Sciatic nerve (tissue), 2 donors: ENCODE results near the gene ZFP92. TPM values are rescaled to one million over a fixed set of nuclear protein-coding genes. Genes with fewer than 3 reads are reported as not detected.

Source experiments
- ATAC-seq: fragments of 200-7000 bp; cut with Tn5 transposase; one replicate; pipeline ENCODE4 v1.9.1; 2020; ENCODE audit warnings: mild to moderate bottlenecking, moderate library complexity
- DNase-seq: peaks from one replicate; pipeline ENCODE4 v3.0.0-alpha.2; 2020; ENCODE audit warnings: low spot score
- intact Hi-C: fragments of 100-400 bp; cut with DNase I; formaldehyde crosslinking; loops from one replicate; pipeline ENCODE4 v1.14.2; 2022
- total RNA-seq: library from RNA; stranded (reverse); fragmentation: NEBNext Ultra II Directional; extraction: Animal tissue kit (Norgen Biotek cat#: 25700); gene quantifications from one replicate; pipeline ENCODE4 v1.2.1, GENCODE V29; 2021
- donor health status: DM: no; HTN: no; CAD: no.
- donor health status: DM: no; HTN: no; CAD: no.

ZFP92 gene
- total RNA-seq, 1 donor from 2014 or later, result 0.85 TPM

DNA sequence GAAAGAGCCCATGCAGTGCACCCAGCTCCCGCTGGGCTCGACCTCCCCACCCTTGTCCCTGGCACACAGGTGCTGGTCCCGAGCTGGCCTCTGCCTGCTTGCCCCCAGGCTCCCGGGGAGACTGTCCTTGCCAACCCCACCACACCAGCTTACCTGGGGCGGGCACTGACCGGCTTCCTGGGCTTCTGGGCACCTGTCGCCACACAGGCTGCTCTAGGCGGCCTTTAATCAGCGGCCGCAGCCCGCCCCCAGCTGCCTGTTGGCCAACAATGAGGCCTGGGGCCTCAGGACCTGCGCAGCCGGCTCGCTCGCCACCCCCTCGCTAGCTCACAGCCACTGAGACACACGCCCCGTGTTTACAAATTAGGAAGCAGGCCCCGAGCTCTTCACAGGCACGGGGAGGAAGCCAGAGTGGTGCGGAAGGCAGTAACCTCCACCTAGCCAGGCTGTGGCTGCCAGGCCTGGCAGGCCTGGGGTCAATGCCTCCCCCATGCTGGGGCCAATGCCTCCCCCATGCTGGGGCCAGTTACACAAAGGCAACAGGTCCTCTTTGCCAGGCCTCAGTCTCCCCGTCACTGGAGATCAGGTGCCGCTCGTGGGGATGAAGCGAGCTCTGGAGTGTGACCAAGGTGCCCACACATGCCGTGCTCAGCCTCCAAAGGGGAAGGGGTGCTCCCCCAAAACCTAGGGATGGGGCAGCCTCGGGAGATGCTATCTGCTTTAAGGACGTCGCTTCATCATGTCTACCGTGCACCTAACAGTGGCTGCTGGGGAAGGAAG, 34.8 kb downstream of the ZFP92 start, which contains the start of gene TREX2:
Gene TREX2 (minus strand): TSS at position 201 of the 780 bp plus-strand sequence. CDS start 626 bp downstream, outside the sequence.
- ATAC-seq (no peak), DNase-seq (no peak)
- intact Hi-C loops, result no loop called here

DNA sequence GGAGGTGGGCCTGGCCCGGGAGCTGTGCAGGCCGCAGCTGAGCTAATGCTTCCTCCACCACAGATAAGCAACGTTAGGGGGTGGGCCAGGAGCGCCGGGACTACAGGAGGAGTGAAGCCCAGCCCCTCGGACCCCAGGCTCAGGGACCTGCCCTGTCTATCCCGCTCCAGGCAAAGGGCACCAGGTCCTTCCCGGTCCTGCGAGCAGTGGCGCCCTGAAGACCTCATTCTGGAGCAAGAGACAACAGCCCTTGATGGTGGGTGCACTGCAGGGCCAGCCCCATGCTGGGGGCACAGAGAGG, 35.3 kb downstream of the ZFP92 start:
- intact Hi-C loops, result no loop called here
- no peak for DNase-seq
- no peak for ATAC-seq

DNA sequence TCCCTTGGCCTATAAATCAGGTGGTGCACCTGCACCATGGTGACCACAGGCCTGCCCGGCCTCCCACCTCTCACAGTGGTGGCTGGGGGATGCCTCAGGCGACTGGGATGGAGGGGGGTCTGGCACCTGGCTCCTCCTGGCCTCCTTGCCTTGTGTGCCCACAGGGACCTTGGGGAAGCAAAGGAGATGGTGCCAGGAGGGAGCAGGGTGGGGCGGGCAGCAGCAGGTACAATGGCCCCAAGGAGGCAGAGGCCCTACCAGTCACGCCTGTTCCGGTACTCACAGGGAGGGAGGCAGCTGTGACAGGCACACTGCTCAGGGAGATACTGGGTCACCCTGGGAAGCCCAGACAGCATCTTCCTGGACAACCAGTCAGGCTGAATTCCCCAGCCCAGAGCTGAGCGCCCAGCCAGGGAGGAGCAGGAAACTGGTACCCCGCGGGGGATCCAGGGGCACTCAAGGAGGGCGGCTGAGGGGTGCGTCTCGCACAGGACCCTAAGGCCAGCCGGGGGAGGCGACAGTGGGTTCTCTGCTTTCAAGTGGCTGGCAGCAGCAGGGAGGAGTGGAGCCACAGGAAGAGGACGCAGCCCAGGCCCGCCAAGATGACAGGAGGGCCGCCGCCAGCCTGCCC, 35.8 kb downstream of the ZFP92 start:
- intact Hi-C loops, result no loop called here
- DNase-seq (no peak), ATAC-seq (no peak)

DNA sequence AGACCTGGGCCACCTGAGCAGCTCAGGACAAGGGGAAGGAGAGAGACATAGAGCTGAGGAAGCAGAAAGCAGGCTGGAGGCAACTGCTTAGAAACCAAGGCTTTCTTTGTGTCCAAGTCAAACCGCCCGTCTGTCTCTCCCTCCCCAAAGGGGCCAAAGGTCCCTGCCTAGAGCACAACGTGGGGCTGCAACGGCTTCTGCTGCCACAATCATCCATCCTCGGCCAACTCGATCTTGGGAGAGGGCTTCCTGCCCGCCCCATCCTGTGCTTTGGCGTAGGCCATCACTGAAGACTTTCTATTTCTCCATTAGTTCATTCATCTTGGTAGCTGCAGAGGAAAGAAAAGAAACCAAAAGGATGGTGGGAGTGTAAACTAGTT, 36.3 kb downstream of the ZFP92 start:
- DNase-seq, result no peak
- intact Hi-C loops, result no loop called here
- ATAC-seq, result no peak

DNA sequence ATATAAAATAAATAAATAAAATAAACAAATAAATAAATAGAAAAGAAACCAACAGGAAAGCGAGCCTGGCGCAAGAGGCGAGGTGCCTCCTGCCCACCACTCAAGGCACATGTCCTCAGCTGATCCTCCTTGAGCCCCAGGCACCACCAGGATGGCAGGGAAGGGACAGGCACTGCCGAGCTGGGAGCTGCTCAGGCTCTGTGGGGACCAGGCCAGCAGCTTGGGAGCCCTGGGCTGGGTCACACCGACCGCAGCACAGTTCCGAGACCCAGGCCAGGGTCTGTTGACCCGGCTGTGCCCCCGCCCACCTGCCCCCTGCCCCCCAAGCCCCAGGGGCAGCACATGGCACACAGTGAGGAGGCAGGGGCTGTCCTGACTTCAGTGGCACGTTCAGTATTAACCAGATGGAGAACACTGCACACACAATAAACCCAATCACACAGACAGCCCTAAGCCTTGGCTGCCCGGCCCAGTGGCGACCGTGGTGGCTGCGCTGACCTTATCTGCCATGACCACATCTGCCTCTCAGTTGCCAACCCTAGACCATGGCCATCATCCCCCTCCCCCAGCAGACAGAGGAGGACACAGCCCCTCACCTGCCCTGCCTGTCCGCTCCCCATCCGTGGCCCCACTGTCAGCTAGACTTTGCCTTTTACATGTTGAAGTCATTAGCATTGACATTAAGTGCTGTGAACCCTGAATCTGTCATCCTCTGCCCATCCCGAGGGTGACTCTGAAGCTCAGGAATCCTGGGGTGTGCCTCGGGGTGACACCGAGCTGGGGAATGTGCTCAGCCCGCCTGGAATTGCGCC, 37.5 kb downstream of the ZFP92 start:
- intact Hi-C loops, result no loop called here
- ATAC-seq (no peak), DNase-seq (no peak)

DNA sequence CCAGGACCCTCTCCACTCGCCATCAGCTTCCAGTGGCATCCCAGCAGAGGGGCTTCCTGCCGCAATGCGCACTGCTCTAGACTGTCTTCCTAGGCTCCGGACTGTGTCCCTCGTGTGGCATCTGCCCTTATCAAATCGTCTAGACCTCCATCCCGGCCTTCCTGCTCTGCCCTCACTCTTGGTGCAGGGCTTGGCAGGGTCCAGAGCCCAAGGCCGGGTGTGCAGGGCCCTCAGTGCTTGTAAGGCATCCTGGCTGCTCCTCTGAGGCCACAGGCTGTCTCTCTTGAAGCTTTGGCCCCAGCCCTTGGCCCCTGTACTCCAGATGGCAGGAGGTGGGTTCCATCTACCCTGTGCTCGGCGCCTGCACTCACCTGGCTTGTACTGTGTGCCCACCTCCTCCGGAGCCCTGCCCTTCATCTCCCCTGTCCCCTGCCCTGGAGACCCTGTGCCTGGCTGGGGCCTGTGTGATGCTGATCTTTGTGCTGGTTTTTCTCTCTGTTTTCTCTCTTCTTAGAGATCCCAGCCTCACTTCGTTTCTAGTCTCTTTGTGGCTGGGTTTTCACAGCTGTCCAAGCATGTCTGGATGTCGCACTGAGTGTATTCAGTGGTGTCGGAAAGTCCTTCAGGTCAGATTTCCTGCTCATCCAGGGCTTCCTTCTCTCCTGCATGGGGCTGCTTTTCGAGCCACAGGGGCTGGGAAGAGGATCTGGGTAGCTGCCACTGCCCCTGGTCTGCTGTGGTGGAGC, 38.3 kb downstream of the ZFP92 start:
- DNase-seq (no peak), ATAC-seq (no peak)
- intact Hi-C loops, result no loop called here

DNA sequence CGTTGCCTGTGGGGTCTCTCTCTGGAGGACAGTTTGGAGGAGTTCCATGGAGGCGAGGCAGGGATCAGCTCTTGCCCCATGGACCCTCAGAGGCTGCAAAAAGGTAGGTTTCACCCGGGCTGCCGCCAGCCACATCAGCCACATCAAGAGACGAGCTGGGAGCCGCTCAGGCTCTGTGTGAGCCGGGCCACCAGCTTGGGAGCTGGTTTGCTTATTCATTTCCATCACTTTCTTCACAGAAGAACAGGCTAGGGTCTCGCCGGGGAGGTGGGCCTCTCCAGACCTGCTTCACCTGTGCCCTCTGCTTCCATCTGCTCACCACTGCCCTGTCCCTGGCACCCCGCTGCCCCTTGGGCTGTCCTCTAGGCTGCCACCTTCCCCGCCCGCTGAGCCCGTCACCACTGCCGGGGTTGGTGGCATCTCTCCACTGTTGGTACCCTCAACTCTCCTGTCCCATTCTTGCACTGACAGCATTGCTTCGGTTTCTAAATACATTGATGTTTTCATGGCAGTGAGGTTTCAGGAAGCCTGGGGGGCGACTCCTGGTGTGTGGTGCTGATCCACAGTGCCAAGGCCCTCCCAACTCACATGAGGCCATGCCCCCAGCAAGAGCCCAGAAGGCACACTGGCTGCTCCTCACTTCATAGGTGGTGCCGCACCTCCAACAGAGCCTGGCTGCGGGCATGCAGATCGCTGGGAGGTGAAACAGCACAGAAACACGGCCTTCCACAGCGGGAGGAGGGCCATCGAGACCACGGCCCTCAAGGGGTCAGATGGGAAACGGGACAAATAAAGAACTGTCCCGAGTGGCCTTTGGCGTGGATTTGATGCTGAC, 39.1 kb downstream of the ZFP92 start:
- ATAC-seq, result no peak
- peak; percentile 32 for DNase-seq
- intact Hi-C loops, result no loop called here

DNA sequence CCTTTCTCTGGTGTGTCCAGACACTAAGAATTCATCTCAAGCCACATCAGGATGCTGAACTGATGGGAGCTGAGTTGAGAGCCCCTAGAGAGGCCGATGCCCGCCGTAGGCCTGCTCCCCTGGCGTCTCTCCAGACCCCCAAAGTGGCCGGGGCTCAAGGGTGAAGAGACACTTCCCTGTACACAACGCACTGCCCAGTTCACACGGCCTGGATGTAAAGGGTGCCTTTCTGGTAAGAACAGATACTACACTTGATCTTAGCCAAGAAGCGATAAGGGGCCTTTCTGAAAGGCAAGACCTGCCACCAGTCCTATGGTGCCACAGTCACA, 39.6 kb downstream of the ZFP92 start:
- DNase-seq (peak; percentile 56), ATAC-seq (no peak)
- intact Hi-C loops, result no loop called here

DNA sequence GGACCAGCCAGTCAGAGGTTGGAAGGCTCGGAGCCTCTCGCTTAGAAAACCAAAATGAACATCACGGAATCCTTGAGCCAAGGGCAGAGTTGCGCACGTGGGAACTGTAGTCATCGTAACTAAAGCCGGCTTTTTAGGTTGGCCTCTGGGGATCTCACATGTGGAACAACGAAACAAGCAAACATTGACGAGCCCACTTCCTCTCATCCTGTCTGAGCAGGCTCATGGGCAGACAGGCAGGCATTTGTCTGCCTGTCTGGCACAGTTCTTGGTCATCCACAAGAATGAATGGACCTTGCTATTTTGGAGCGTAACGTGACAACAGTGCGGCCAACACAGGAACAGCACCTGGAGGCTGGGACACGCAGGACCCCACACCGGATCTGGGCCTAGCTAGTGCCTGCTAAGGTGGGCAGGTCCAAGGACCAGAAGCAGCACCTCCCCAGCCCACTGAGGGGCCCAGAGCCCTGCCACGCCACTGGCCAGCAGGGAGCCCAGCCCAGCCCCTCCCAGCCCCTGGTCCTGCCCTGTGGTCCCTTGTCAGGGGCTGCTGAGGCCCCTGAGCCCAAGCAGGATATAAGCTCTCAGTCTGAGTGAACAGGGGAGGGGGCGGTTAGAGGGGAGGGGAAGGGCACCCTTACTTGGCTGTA, 43.8 kb downstream of the ZFP92 start:
- ATAC-seq, result no peak
- intact Hi-C loops, result no loop called here
- DNase-seq, result no peak

DNA sequence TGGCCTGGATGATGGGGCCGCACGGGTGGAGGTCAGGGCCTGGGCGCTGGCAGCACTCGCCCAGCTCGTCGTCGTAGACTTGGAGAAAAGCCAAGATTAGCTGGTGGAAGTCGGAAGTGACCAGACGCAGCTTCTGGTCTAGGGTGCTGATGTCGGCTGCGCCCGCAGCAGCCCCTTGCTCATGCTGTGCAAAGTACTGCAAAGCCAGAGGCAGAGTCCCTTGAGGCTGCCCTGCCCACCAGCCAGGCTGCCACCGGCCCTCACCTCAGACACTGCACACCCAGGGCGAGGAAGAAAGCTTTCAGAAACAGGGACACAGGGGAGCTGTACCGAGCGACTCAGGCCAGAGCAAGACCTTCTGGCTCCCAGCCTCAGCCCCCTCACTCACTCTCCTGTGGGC, 44.3 kb downstream of the ZFP92 start:
- ATAC-seq (no peak), DNase-seq (no peak)
- intact Hi-C loops, result no loop called here

DNA sequence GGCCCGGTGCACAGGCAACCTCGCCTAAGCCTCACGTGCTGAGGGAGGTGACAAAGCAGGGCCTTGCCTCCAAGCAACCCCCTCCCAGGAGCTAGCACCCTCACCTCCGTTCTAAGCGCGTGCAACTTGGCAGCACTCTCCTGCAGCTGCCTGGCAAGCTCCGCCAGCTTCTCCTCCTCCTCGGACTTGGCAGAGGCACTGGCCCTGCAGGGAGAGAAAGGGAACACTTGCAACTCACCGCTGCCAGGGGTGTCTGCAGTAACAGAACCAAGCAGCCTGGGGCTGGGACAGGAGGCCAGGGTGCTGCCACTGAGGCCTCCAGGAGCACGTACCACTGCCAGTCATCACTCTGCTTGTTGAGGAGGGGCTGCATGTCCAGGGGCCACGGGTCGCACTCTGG, 44.9 kb downstream of the ZFP92 start:
- intact Hi-C loops, result no loop called here
- no peak for DNase-seq

DNA sequence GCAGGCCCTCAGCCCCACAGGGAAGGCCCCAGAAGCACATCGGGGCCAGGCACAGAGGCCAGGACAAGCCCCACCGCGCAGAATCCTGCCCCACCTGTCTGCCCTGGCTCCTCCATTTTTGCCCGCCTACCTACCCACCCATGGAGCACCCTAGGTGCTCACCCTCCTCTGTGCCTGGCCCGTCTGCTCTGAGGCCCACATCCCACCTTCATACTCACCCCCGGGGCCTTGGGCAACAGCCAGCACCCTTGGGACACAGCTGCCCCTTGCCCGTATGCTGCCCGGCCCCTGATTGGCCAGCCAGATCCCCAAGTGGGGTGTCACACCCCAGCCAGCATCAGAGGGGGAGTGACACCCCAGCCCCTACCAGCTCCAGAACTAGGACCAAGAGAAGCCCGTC, 45.4 kb downstream of the ZFP92 start:
- peak; percentile 26 for ATAC-seq
- no peak for DNase-seq
- intact Hi-C loops, result no loop called here

More for the DNA sequence above, 44.9 kb downstream of the ZFP92 start:
- no peak for ATAC-seq

DNA sequence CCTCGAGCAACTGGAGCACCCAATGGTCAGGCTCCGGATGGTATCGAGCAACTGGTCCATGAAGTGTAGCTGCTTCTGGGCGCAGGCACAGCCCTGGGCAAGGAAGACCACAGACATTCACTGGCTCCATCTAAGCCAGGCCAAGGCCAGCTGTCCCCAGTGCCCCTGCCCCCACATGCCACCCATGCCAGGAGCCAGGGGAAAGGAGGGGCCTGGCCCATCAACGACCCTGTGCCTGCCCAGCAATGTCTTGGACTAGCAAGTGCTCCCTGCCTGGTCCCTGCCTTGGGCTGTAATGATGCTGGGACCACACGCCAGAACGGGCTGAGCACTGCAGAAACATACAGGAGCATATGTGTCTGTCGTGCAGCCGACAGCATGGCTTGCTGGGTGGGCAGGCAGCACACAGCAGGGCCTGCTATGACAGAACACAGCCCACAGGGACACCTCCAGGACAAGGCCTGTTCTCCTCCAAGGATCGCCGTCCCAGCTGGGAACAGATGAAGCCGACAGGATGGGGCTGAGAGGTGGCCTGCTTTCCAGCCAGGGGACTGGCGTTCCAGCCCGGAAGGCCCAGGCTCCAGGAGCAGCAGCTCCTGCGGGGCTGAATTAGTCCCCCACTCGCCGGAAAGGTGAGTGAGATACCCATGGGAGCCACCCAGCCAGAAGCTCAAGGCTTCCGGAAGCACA, 46.0 kb downstream of the ZFP92 start:
- intact Hi-C loops, result no loop called here
- ATAC-seq (no peak), DNase-seq (no peak)

DNA sequence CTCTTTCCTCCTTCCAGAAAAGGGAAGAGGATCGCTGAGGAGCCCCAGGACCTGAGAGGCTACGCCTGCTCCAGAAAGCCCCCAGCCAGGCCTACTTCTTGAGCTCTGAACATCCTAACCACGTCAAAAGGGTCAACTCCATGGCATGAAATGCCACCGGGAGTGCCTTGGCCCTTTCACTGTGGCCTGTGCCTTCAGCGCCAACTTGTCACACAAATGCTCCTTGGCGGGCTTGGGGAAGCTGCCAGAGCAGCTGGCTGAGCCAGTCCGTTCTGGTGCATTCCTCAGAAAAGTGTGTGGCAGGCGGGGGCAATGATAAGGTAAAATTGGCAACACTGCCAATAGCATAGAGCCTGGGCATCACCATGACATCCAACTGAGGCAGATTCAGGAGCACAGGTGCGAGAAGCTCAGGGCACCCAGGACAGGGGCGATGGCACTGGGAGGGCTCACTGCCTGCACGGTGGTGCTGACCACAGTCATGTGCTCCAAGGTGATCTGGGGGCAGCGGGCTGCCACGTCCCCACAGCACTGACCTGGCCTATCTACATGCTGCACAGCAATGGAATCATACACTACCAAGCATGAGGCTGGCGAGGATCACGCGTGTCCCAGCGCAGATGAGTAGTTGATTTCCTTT, 46.7 kb downstream of the ZFP92 start:
- DNase-seq (no peak), ATAC-seq (no peak)
- intact Hi-C loops, result no loop called here

DNA sequence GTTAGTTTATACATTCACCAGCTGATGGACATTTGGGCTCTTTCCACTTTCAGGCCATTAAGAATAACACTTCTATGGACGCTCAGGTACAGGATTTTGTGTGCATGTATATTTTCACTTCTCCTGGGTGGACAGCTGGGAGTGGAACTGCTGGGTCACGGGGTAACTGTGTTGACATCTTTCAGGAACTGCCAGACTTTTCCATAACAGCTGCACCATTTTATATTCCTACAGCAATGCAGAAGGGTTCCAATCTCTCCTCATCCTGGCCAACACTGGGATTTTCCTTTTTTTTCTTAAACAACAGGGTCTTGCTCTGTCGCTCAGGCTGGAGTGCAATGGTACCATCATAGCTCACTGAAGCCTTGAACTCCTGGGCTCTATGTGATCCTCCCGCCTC, 47.2 kb downstream of the ZFP92 start:
- intact Hi-C loops, result no loop called here
- DNase-seq (no peak), ATAC-seq (no peak)

DNA sequence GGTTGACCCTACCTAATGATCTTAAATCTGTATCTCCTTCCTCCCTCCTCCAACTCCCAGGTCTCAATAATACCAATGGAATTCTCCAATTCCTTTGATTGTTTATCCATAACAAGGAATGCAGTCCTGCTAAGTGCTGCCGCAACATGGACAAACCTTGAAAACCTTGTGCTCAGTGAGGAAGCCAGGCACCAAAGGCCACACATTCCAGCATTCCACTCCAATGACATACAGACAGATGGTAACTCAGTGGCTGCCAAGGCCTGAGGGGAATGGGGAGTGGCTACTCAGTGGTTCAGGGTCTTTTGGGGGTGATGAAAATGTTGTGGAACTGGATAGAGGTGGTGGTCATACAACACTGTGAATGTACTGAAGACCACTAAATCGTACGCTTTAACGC, 48.7 kb downstream of the ZFP92 start:
- intact Hi-C loops, result no loop called here
- no peak for ATAC-seq
- no peak for DNase-seq

DNA sequence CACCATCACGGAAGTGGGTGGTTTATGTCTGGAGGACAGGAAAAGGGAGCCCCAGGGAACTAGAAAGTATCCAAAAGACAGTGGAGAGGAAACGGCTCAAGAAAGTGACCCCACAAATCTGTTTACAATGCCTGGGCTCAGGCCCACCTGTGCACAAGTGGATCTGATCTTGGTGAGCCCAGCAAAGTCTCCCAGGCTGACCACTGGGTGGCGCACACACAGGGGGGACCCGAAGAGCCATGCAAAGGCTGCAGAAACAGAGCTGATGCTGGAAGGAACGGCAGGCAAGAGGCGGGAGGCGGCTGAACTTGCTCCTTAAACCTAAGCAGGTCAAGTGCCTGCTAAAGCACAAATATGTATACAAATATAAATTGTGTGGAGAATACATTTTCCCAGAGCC, 49.6 kb downstream of the ZFP92 start:
- DNase-seq (peak; percentile 77), ATAC-seq (peak; percentile 60)
- intact Hi-C loops, result no loop called here
